HUES48 (cell line): ENCODE results near the gene SNCB.

Experiments
- H3K27ac ChIP-seq: one replicate; pipeline ENCODE4 v1.7.0; 2013; ENCODE audit warnings: low read depth, low read length, inconsistent platforms
- H3K27me3 ChIP-seq: 2 replicates; pipeline ENCODE4 v1.6.1; 2013; ENCODE audit warnings: mild to moderate bottlenecking, low read length; ENCODE audit not compliant: control insufficient read depth, insufficient read depth
- H3K36me3 ChIP-seq: 2 replicates; pipeline ENCODE4 v1.6.1; 2013; ENCODE audit warnings: low read length; ENCODE audit not compliant: control insufficient read depth, insufficient read depth
- H3K4me1 ChIP-seq: 2 replicates; pipeline ENCODE4 v1.6.1; 2013; ENCODE audit warnings: mild to moderate bottlenecking, low read length; ENCODE audit not compliant: control insufficient read depth, insufficient read depth
- H3K4me3 ChIP-seq: 2 replicates; pipeline ENCODE4 v1.5.1; 2013; ENCODE audit warnings: mild to moderate bottlenecking, low read depth, low read length
- H3K9ac ChIP-seq: 2 replicates; pipeline ENCODE4 v1.6.1; 2013; ENCODE audit warnings: mild to moderate bottlenecking, low read depth, low read length, moderate library complexity
- H3K9me3 ChIP-seq: 2 replicates; pipeline ENCODE4 v1.6.1; 2013; ENCODE audit warnings: low read length; ENCODE audit not compliant: control insufficient read depth, insufficient read depth

The SNCB gene

GRCh38 chr5:176659860-176660461, 29.6 kb upstream of the SNCB start:
- H3K9me3 ChIP-seq, result no peaks in the 10 kb centered on the region
- peaks cover 10% of the 10 kb centered on the region for H3K36me3 ChIP-seq
- peaks cover 7% of the 10 kb centered on the region; the same call in 1 of the 2 replicates for H3K4me1 ChIP-seq
- no peaks in the 10 kb centered on the region for H3K27me3 ChIP-seq
- no peak overlapping the region for H3K4me3 ChIP-seq
- no peak overlapping the region for H3K9ac ChIP-seq
- no peak overlapping the region for H3K27ac ChIP-seq

GRCh38 chr5:176659512-176659839, 29.1 kb upstream of the SNCB start:
- Histone ChIP-seq H3K9me3 (no peaks in the 10 kb centered on the region), H3K9ac (no peak overlapping the region), H3K4me1 (peaks cover 5% of the 10 kb centered on the region; the same call in 1 of the 2 replicates), H3K27me3 (no peaks in the 10 kb centered on the region), H3K27ac (no peak overlapping the region), H3K36me3 (peaks cover 14% of the 10 kb centered on the region), H3K4me3 (no peak overlapping the region)

- Histone ChIP-seq H3K9me3 (no peaks in the 10 kb centered on the region), H3K27ac (no peak overlapping the region), H3K4me3 (no peak overlapping the region), H3K4me1 (no peaks in the 10 kb centered on the region), H3K36me3 (peaks cover 15% of the 10 kb centered on the region), H3K27me3 (no peaks in the 10 kb centered on the region), H3K9ac (no peak overlapping the region)
These were observed 28.6 kb upstream of the SNCB start for GRCh38 chr5:176658817-176659511.

GRCh38 chr5:176658007-176658599, 27.8 kb upstream of the SNCB start:
- Histone ChIP-seq H3K27me3 (no peaks in the 10 kb centered on the region), H3K4me3 (no peak overlapping the region), H3K9me3 (no peaks in the 10 kb centered on the region), H3K27ac (no peak overlapping the region), H3K9ac (no peak overlapping the region), H3K36me3 (peaks cover 24% of the 10 kb centered on the region), H3K4me1 (no peaks in the 10 kb centered on the region)

- Histone ChIP-seq H3K4me3 (no peak overlapping the region), H3K36me3 (peaks cover 32% of the 10 kb centered on the region), H3K27ac (no peak overlapping the region), H3K9me3 (no peaks in the 10 kb centered on the region), H3K27me3 (no peaks in the 10 kb centered on the region), H3K4me1 (no peaks in the 10 kb centered on the region), H3K9ac (no peak overlapping the region)
These were observed 26.2 kb upstream of the SNCB start for GRCh38 chr5:176656467-176656990.

- Histone ChIP-seq H3K27me3 (no peaks in the 10 kb centered on the region), H3K4me3 (no peak overlapping the region), H3K9ac (no peak overlapping the region), H3K27ac (no peak overlapping the region), H3K36me3 (peaks cover 32% of the 10 kb centered on the region), H3K9me3 (no peaks in the 10 kb centered on the region), H3K4me1 (peaks cover 3% of the 10 kb centered on the region; the same call in 1 of the 2 replicates)
These were observed 24.5 kb upstream of the SNCB start for GRCh38 chr5:176654856-176655255.

GRCh38 chr5:176653401-176654385, 23.4 kb upstream of the SNCB start:
- Histone ChIP-seq H3K4me3 (no peak overlapping the region), H3K27me3 (no peaks in the 10 kb centered on the region), H3K9me3 (no peaks in the 10 kb centered on the region), H3K9ac (no peak overlapping the region), H3K27ac (no peak overlapping the region), H3K36me3 (peaks cover 32% of the 10 kb centered on the region), H3K4me1 (peaks cover 3% of the 10 kb centered on the region; the same call in 1 of the 2 replicates)

GRCh38 chr5:176652136-176652535, 21.8 kb upstream of the SNCB start:
- Histone ChIP-seq H3K9ac (no peak overlapping the region), H3K36me3 (peaks cover 32% of the 10 kb centered on the region), H3K27me3 (no peaks in the 10 kb centered on the region), H3K9me3 (no peaks in the 10 kb centered on the region), H3K27ac (no peak overlapping the region), H3K4me1 (peaks cover 10% of the 10 kb centered on the region), H3K4me3 (no peak overlapping the region)

GRCh38 chr5:176651472-176651980, 21.2 kb upstream of the SNCB start:
- Histone ChIP-seq H3K9me3 (no peaks in the 10 kb centered on the region), H3K4me1 (peaks cover 13% of the 10 kb centered on the region), H3K9ac (no peak overlapping the region), H3K4me3 (no peak overlapping the region), H3K27ac (no peak overlapping the region), H3K36me3 (peaks cover 32% of the 10 kb centered on the region), H3K27me3 (no peaks in the 10 kb centered on the region)

- Histone ChIP-seq H3K4me1 (peaks cover 13% of the 10 kb centered on the region), H3K27ac (no peak overlapping the region), H3K4me3 (no peak overlapping the region), H3K27me3 (no peaks in the 10 kb centered on the region), H3K9ac (no peak overlapping the region), H3K36me3 (peaks cover 26% of the 10 kb centered on the region), H3K9me3 (no peaks in the 10 kb centered on the region)
These were observed 20.1 kb upstream of the SNCB start for GRCh38 chr5:176650354-176650884.
